Caco-2 (cell line): ENCODE measurements around the gene ZNF500. TPM values are rescaled to one million over a fixed set of nuclear protein-coding genes. Genes with fewer than 3 reads are reported as not detected.
A peak's percentile ranks its signal among the peaks of the same experiment; 100 is the strongest.

Experiments
- BruUV-seq: library from RNA; stranded (reverse); fragments of 400-500 nt; replicated peaks from 2 replicates; lab custom pipeline; 2021; lab: Mats Ljungman, UMichigan
- CTCF ChIA-PET: fragments of 300-600 bp; sonication (Branson Sonifier 250); formaldehyde crosslinking; loops from one replicate; lab custom pipeline; 2022; ENCODE audit warnings: antibody characterized with exemption; lab: Charles Lee
- POLR2A ChIA-PET: fragments of 300-600 bp; sonication (Branson Sonifier 250); formaldehyde crosslinking; loops from one replicate; lab custom pipeline; 2022; ENCODE audit warnings: antibody characterized with exemption; lab: Charles Lee
- DNase-seq, 2 experiments: peaks; one replicate each; pipeline versions ENCODE4 v3.0.0 to v3.0.0-alpha.2; 2020 to 2022
- H3K27me3 ChIP-seq: replicated peaks from 2 replicates; pipeline ENCODE4 v1.6.0; 2011; ENCODE audit warnings: low read length; ENCODE audit not compliant: control insufficient read depth, insufficient read depth
- H3K36me3 ChIP-seq: 2 replicates; pipeline ENCODE4 v1.5.1; 2011; ENCODE audit warnings: low read length; ENCODE audit not compliant: control insufficient read depth, insufficient read depth
- H3K4me1 ChIP-seq: fragments of 250-450 bp; sonication (Bioruptor Pico); 2 replicates; pipeline ENCODE4 v1.5.1; 2020; ENCODE audit warnings: mild to moderate bottlenecking
- H3K4me3 ChIP-seq: 2 replicates; pipeline ENCODE4 v1.5.1; 2011; ENCODE audit warnings: low read depth, mild to moderate bottlenecking, control low read depth, low read length
- H3K9me3 ChIP-seq: fragments of 250-450 bp; sonication (Bioruptor Pico); 2 replicates; pipeline ENCODE4 v1.5.1; 2020; ENCODE audit warnings: mild to moderate bottlenecking, moderate library complexity
- H3K27ac Mint-ChIP-seq: one replicate; pipeline ENCODE4 v1.8.0; 2022; ENCODE audit warnings: mixed read lengths; ENCODE audit not compliant: unreplicated experiment
- H3K27me3 Mint-ChIP-seq: one replicate; pipeline ENCODE4 v1.8.0; 2022; ENCODE audit warnings: mixed read lengths; ENCODE audit not compliant: insufficient read depth, unreplicated experiment
- H3K36me3 Mint-ChIP-seq: one replicate; pipeline ENCODE4 v1.8.0; 2022; ENCODE audit warnings: mild to moderate bottlenecking, mixed read lengths; ENCODE audit not compliant: insufficient read depth, unreplicated experiment
- H3K4me1 Mint-ChIP-seq: one replicate; pipeline ENCODE4 v1.8.0; 2022; ENCODE audit warnings: low read depth, mixed read lengths; ENCODE audit not compliant: unreplicated experiment
- H3K4me3 Mint-ChIP-seq: one replicate; pipeline ENCODE4 v1.8.0; 2022; ENCODE audit warnings: mild to moderate bottlenecking, moderate library complexity, mixed read lengths; ENCODE audit not compliant: unreplicated experiment
- H3K9me3 Mint-ChIP-seq: one replicate; pipeline ENCODE4 v1.8.0; 2022; ENCODE audit warnings: mixed read lengths; ENCODE audit not compliant: unreplicated experiment
- CTCF ChIP-seq, 2 experiments: fragments of 200-600 bp in 1 of 2; IDR thresholded peaks; 1 replicate in 1 of 2; 2 replicates in 1 of 2; pipeline versions ENCODE4 v1.5.1 to v1.8.0; 2011 to 2022; ENCODE audit warnings: antibody characterized with exemption in 1 of 2, control low read depth in 1 of 2, inconsistent platforms in 1 of 2, low read depth in 1 of 2, low read length in 1 of 2, mild to moderate bottlenecking in 1 of 2, moderate library complexity in 1 of 2; ENCODE audit not compliant: insufficient read depth in 1 of 2, severe bottlenecking in 1 of 2, unreplicated experiment in 1 of 2
- intact Hi-C: fragments of 100-400 bp; cut with micrococcal nuclease; formaldehyde crosslinking; loops from one replicate; pipeline ENCODE4 v1.10.0; 2022; ENCODE audit not compliant: unreplicated experiment
- total RNA-seq: library from RNA; stranded (reverse); gene quantifications from 2 replicates; pipeline ENCODE4 v1.2.3, GENCODE V29; 2022

ZNF500 gene
- total RNA-seq, 1 experiment from 2014 or later: 12.9 TPM

DNA sequence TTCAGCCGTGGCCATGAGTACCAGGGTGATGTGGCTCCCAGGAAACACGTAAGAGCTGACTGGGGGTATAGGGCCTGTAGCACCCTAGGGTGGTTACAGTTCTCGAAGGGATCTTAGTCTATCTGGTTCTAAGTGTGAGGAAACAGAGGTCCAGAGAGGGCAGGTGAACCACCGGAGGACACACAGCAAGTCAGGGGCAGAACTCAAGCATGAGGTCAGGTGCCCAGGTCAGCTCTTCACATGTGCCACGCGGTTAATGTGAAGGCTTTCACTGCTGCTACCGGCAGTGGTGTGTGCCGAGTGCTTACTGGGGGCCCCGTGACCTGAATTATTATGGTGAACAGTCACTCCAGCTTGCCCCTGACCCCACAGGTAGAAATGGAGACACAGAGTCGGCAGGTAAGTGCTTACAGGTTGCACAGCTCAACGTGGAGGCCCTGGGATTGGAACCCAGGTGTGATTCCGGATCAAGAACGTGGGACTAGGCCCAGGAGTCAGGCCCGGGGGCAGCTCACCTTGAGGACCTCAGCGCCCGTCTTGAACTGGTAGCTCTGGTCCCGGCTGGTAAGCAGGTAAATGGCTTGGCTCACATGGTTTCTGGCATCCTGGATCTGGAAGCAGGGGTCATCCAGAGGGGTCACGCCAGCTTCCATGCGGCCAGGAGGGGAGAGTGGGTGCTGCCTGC, 32.4 kb upstream of the ZNF500 start:
- H3K36me3 ChIP-seq: no peaks in the 10 kb centered on the region
- no peak for TF ChIP-seq CTCF (IDR thresholded peaks at IDR 0.05; ENCODE audit: insufficient read depth in 1 of 2, low read depth in 1 of 2, low read length in 1 of 2, severe bottlenecking in 1 of 2, unreplicated experiment in 1 of 2)
- CTCF ChIA-PET: no interaction called here
- peaks cover 9% of the 10 kb centered on the region; the same call in 1 of the 2 replicates for H3K4me1 ChIP-seq
- no peaks in the 10 kb centered on the region for H3K9me3 ChIP-seq
- no peaks in the 10 kb centered on the region for H3K27me3 ChIP-seq
- H3K4me3 ChIP-seq: no peak overlapping the region
- Mint-ChIP-seq H3K4me1 (peaks cover 10% of the 10 kb centered on the region), H3K27ac (peak overlapping the region; percentile 50), H3K4me3 (no peak overlapping the region), H3K36me3 (peaks cover 21% of the 10 kb centered on the region), H3K9me3 (no peaks in the 10 kb centered on the region), H3K27me3 (no peaks in the 10 kb centered on the region)
- no peak for DNase-seq
- POLR2A ChIA-PET: no interaction called here
- no TSS peak for BruUV-seq
- intact Hi-C loops: no loop called here

DNA sequence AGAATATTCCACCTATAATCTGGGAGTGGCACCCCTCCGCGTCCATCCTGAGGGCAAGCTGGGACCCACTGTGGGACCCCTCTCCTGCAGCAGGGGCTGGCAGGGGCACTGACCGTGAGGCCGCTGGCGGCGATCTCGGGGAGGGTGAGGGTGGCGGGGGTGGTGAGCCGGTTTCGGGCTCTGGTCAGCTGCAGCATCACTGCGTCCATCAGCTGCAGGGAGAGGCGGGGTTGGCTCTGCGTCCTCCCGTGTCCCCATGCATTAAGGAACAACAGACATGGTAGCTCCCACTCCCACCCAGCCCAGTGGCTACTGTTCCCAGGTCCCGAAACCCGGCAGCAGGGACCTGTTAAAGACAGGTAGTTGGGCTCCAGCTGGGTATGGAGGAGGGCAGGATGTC, 31.5 kb upstream of the ZNF500 start:
- peaks cover 9% of the 10 kb centered on the region; the same call in 1 of the 2 replicates for H3K4me1 ChIP-seq
- ChIA-PET CTCF (no interaction called here), POLR2A (no interaction called here)
- no peak overlapping the region for H3K27ac Mint-ChIP-seq
- no peaks in the 10 kb centered on the region for H3K9me3 ChIP-seq
- no peaks in the 10 kb centered on the region for H3K27me3 Mint-ChIP-seq
- no TSS peak for BruUV-seq
- intact Hi-C loops: no loop called here
- H3K27me3 ChIP-seq: no peaks in the 10 kb centered on the region
- H3K36me3 Mint-ChIP-seq: peaks cover 14% of the 10 kb centered on the region
- TF ChIP-seq CTCF (IDR thresholded peaks at IDR 0.05; ENCODE audit: insufficient read depth in 1 of 2, low read depth in 1 of 2, low read length in 1 of 2, severe bottlenecking in 1 of 2, unreplicated experiment in 1 of 2): no peak
- H3K36me3 ChIP-seq: no peaks in the 10 kb centered on the region
- no peak overlapping the region for H3K4me3 ChIP-seq
- no peaks in the 10 kb centered on the region for H3K9me3 Mint-ChIP-seq
- no peak for DNase-seq
- no peak overlapping the region for H3K4me3 Mint-ChIP-seq
- H3K4me1 Mint-ChIP-seq: peaks cover 2% of the 10 kb centered on the region

GRCh38 chr16:4797805-4798252, 30.9 kb upstream of the ZNF500 start:
- no peaks in the 10 kb centered on the region for H3K36me3 ChIP-seq
- H3K4me3 ChIP-seq: no peak overlapping the region
- Mint-ChIP-seq H3K36me3 (peaks cover 11% of the 10 kb centered on the region), H3K9me3 (no peaks in the 10 kb centered on the region), H3K4me3 (no peak overlapping the region), H3K27me3 (no peaks in the 10 kb centered on the region), H3K27ac (no peak overlapping the region), H3K4me1 (no peaks in the 10 kb centered on the region)
- no peak for DNase-seq
- peaks cover 9% of the 10 kb centered on the region; the same call in 1 of the 2 replicates for H3K4me1 ChIP-seq
- TF ChIP-seq CTCF (IDR thresholded peaks at IDR 0.05; ENCODE audit: insufficient read depth in 1 of 2, low read depth in 1 of 2, low read length in 1 of 2, severe bottlenecking in 1 of 2, unreplicated experiment in 1 of 2): no peak
- no peaks in the 10 kb centered on the region for H3K27me3 ChIP-seq
- ChIA-PET POLR2A (no interaction called here), CTCF (no interaction called here)
- no TSS peak for BruUV-seq
- H3K9me3 ChIP-seq: no peaks in the 10 kb centered on the region
- intact Hi-C loops: no loop called here
